NCI-H345 (cell line): ENCODE data around the gene PHLDA2.

Experiments used
- DNase-seq: peaks from one replicate; lab custom pipeline; 2025; lab: John Stamatoyannopoulos, UW

Gene PHLDA2

GRCh38 chr11:2928605-2929530 is at the start of gene PHLDA2:
PHLDA2 (minus strand) TSS chr11:2929420; CDS start chr11:2929364, 56 bp downstream.
- peak; percentile 64 for DNase-seq

- no peak for DNase-seq
These were observed 47.9 kb upstream of the PHLDA2 start for GRCh38 chr11:2977113-2977512.

GRCh38 chr11:2976294-2977063 is 47.3 kb upstream of the PHLDA2 start:
- DNase-seq = no peak

GRCh38 chr11:2975594-2975993 is 46.4 kb upstream of the PHLDA2 start:
- peak; percentile 36 for DNase-seq

GRCh38 chr11:2974272-2974671 is 45.1 kb upstream of the PHLDA2 start:
- no peak for DNase-seq

GRCh38 chr11:2968341-2968900 is 39.2 kb upstream of the PHLDA2 start:
- no peak for DNase-seq

- no peak for DNase-seq
These were observed 35.6 kb upstream of the PHLDA2 start for GRCh38 chr11:2964782-2965181.

- no peak for DNase-seq
These were observed 34.5 kb upstream of the PHLDA2 start for GRCh38 chr11:2963761-2964160.

- no peak for DNase-seq
These were observed 34.0 kb upstream of the PHLDA2 start for GRCh38 chr11:2963112-2963754.

- DNase-seq = no peak
These were observed 31.9 kb upstream of the PHLDA2 start for GRCh38 chr11:2961080-2961479.

- DNase-seq = no peak
These were observed 30.9 kb upstream of the PHLDA2 start for GRCh38 chr11:2960139-2960538.

GRCh38 chr11:2958251-2958650 is 29.0 kb upstream of the PHLDA2 start:
- DNase-seq = no peak

- DNase-seq = no peak
These were observed 26.8 kb upstream of the PHLDA2 start for GRCh38 chr11:2955906-2956476.

GRCh38 chr11:2954263-2954662 is 25.0 kb upstream of the PHLDA2 start:
- no peak for DNase-seq

GRCh38 chr11:2952290-2952689 is 23.1 kb upstream of the PHLDA2 start:
- no peak for DNase-seq

- DNase-seq = no peak
These were observed 22.3 kb upstream of the PHLDA2 start for GRCh38 chr11:2951231-2952110.

- no peak for DNase-seq
These were observed 21.6 kb upstream of the PHLDA2 start for GRCh38 chr11:2950825-2951224.

GRCh38 chr11:2949920-2950319 is 20.7 kb upstream of the PHLDA2 start:
- no peak for DNase-seq

GRCh38 chr11:2947744-2948143 is 18.5 kb upstream of the PHLDA2 start:
- DNase-seq = no peak

- DNase-seq = no peak
These were observed 16.6 kb upstream of the PHLDA2 start for GRCh38 chr11:2945757-2946287.
